Measurements from ENCODE around the gene NLGN4Y.

- no peak for TF ChIP-seq CTCF (conservative IDR thresholded peaks at IDR 0.05; ENCODE audit: low read depth, low read length)
- TF ChIP-seq EZH2 (IDR thresholded peaks at IDR 0.05; ENCODE audit: low read length, unreplicated experiment): no peak
Measured at GRCh38 chrY:14798010-14798409, 273.7 kb downstream of the NLGN4Y start.
